Thymus (tissue), 11 donors: ENCODE data around the gene GSDMA. TPM values are rescaled to one million over a fixed set of nuclear protein-coding genes. Genes with fewer than 3 reads are reported as not detected.
"Not testable (repeated sequence)": the region's sequence is repeated elsewhere in the genome, so short reads cannot be mapped to it uniquely, and the experiment has no call there.

Experiments used
- DNase-seq, 9 donors: peaks; one replicate each; pipeline ENCODE4 v3.0.0-alpha.2; 2013; ENCODE audit warnings: low spot score in 9 of 9, low read depth in 6 of 9, missing footprints in 1 of 9
- H3K27ac ChIP-seq, 2 donors: one replicate each; pipeline ENCODE4 v1.5.1; 2013; ENCODE audit warnings: control low read depth in 1 of 2, low read depth in 1 of 2, low read length in 1 of 2, mild to moderate bottlenecking in 1 of 2, moderate library complexity in 1 of 2
- H3K27me3 ChIP-seq, 2 donors: one replicate each; pipeline ENCODE4 v1.5.1; 2013; ENCODE audit warnings: low read length in 1 of 2; ENCODE audit not compliant: control insufficient read depth in 2 of 2, insufficient read depth in 1 of 2
- H3K36me3 ChIP-seq, 2 donors: one replicate each; pipeline ENCODE4 v1.5.1; 2013; ENCODE audit warnings: low read length in 1 of 2, mild to moderate bottlenecking in 1 of 2, moderate library complexity in 1 of 2; ENCODE audit not compliant: control insufficient read depth in 2 of 2, insufficient read depth in 2 of 2
- H3K4me1 ChIP-seq, 2 donors: one replicate each; pipeline ENCODE4 v1.5.1; 2013; ENCODE audit warnings: low read length in 2 of 2; ENCODE audit not compliant: control insufficient read depth in 2 of 2, insufficient read depth in 2 of 2
- H3K4me3 ChIP-seq, 2 donors: one replicate each; pipeline ENCODE4 v1.5.1; 2013; ENCODE audit warnings: low read length in 2 of 2, control low read depth in 1 of 2, mild to moderate bottlenecking in 1 of 2
- H3K9me3 ChIP-seq, 2 donors: one replicate each; pipeline ENCODE4 v1.5.1; 2013; ENCODE audit warnings: low read length in 1 of 2, mild to moderate bottlenecking in 1 of 2; ENCODE audit not compliant: control insufficient read depth in 2 of 2, insufficient read depth in 1 of 2
- WGBS: extraction: QIAGEN DNeasy Blood & Tissue Kit; methylation state at CpG from one replicate; pipeline ENCODE4 v1.1.7; 2013; 5-methylcytosine and 5-hydroxymethylcytosine counted together
- polyA plus RNA-seq: library from polyadenylated mRNA; stranded (reverse); fragments of 200-250 nt; gene quantifications from one replicate; pipeline ENCODE4 v1.2.3, GENCODE V29; 2013
- total RNA-seq: library from RNA; stranded (reverse); fragments of 120-200 nt; gene quantifications from one replicate; pipeline ENCODE4 v1.2.4, GENCODE V29; 2013
- donor health status: healthy.

GSDMA gene
- total and polyA plus RNA-seq, 2 donors, result 0.57 to 1.7 TPM

GRCh38 chr17:39939106-39939505, 23.7 kb upstream of the GSDMA start:
- H3K27me3 ChIP-seq, result no peaks in the 10 kb centered on the region
- H3K4me1 ChIP-seq, result peaks cover 18 to 32% of the 10 kb centered on the region in 2 donors
- H3K27ac ChIP-seq, result no peak overlapping the region
- H3K36me3 ChIP-seq, result no peaks in the 10 kb centered on the region
- no peak overlapping the region for H3K4me3 ChIP-seq
- no peaks in the 10 kb centered on the region for H3K9me3 ChIP-seq
- DNase-seq, result no peak
- 92% methylated on average over 3 of the region's 3 CpGs for WGBS

DNA sequence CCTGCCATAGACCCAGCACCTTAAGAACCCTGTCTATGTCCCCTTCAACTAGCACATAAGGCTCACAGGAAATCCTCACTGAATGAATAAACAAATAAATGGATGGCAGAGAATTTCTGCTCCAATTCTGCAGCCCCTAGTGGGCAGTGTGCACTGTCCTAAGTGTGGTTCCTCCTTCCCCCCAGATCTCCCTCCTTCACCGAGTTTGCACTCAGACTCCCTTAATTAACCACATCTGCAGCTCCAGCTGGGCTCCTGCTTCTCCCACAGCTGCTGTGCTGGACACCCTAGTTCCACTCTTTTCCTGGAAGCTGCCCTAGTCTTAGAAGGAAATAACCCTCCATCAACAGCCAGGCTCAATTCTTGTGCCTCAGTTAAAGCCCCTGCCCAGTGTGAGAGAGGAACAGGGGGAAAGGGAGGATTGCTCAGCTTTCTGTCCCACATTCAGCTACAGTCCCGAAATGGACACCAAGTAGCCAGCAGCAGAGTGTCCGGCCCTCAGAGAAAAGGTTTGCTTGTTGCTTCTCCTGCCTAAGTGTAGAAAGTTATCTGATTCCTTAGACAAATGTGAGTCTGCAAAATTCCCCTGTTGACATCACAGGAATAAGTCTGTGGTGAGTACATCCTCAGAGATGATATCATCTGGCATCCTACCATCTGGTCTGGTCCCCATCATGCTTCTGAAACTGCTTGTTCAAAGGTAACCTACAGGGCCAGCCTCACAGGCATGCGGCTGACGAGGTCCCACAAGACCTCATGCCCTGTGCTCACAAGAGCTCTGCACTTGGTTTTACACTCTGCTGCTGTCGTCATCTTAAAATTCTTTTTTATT, 23.0 kb upstream of the GSDMA start:
- Histone ChIP-seq H3K36me3 (no peaks in the 10 kb centered on the region), H3K27ac (peak overlapping the region in 1 of 2 donors; percentile 78), H3K4me3 (no peak overlapping the region), H3K4me1 (peaks cover 25 to 39% of the 10 kb centered on the region in 2 donors), H3K9me3 (peaks cover 0 to under 1% of the 10 kb centered on the region in 2 donors), H3K27me3 (no peaks in the 10 kb centered on the region)
- WGBS, result 36% methylated on average over 6 of the region's 6 CpGs
- peak in 3 of 9 donors; percentile 54 to 73 (median 61) for DNase-seq

DNA sequence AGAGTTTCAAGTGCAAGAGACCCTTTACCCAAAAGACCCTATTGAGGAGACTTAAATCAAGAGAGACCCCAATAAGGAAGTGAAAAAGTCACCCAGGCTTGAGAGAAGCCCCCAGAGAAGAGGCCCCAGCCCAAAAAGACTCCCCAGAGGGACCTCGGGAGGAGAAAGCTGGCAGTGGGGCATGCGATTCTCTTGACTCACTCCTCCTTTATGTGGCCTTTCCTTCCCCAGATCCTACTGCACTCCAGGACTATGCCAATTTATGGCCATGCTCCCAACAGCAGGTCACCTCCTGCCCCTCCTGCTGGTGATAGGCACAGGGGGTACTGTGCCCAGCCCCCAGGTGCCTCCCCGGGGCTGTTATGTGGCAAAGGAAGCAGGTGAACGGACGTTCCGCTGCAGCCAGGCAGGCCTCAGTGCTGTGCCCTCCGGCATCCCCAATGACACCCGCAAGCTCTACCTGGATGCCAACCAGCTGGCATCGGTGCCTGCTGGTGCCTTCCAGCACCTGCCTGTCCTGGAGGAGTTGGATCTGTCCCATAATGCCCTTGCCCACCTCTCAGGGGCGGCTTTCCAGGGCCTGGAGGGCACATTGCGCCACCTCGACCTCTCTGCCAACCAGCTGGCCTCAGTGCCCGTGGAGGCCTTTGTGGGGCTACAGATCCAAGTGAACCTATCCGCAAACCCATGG, 19.0 kb upstream of the GSDMA start:
- 94% methylated on average over 14 of the region's 14 CpGs for WGBS
- H3K4me1 ChIP-seq, result peaks cover 32 to 71% of the 10 kb centered on the region in 2 donors
- H3K27me3 ChIP-seq, result no peaks in the 10 kb centered on the region
- no peak for DNase-seq
- no peak overlapping the region for H3K27ac ChIP-seq
- H3K36me3 ChIP-seq, result no peaks in the 10 kb centered on the region
- no peak overlapping the region for H3K4me3 ChIP-seq
- H3K9me3 ChIP-seq, result peaks cover 0 to 15% of the 10 kb centered on the region in 2 donors

GRCh38 chr17:39944393-39944711, 18.5 kb upstream of the GSDMA start:
- Histone ChIP-seq H3K36me3 (no peaks in the 10 kb centered on the region), H3K27ac (peak overlapping the region in 1 of 2 donors; percentile 14), H3K4me3 (no peak overlapping the region), H3K27me3 (no peaks in the 10 kb centered on the region), H3K9me3 (peaks cover 0 to 15% of the 10 kb centered on the region in 2 donors), H3K4me1 (peaks cover 32 to 70% of the 10 kb centered on the region in 2 donors)
- no peak for DNase-seq
- WGBS, result 93% methylated on average over 16 of the region's 16 CpGs

DNA sequence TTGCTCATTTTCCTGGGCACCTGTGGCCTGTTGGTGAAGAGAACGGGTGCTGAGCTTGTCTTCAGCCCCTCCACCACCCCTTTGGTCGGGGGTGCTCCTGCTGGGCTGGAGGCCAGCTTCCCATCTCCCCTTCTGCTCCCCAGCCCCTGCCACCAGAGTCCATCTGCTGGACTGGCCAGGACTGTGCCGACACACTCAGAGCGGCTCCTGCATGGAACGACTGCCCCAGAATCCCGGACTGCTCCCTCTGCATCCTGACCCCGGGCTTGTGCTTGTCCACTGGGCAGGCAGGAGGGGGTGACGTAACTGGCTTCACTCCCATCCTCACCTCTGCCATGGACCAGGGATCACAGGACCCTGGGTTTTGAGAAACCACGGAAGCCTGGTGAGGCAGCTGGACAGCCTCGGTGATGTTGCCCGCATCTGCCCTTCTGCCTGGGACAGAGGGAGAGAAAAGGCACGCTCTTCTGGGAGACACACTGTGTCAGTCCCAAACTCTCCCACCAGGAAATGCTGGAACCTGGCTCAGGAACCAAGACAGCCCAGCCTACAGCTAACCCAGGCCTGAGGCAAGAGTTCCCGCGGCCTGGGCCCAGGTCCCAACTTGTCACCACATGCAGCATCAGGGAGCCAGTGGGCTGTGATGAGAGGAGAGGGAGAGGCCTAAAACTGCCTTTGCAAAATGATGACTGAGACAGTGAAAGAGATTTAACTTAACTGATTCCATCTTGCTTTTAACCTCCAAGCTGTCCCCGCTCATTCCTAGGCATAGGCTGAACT, 16.1 kb upstream of the GSDMA start:
- Histone ChIP-seq H3K4me1 (peaks cover 19 to 63% of the 10 kb centered on the region in 2 donors), H3K36me3 (no peaks in the 10 kb centered on the region), H3K27me3 (no peaks in the 10 kb centered on the region), H3K9me3 (peaks cover 0 to 15% of the 10 kb centered on the region in 2 donors), H3K27ac (no peak overlapping the region), H3K4me3 (no peak overlapping the region)
- 90% methylated on average over 15 of the region's 15 CpGs for WGBS
- no peak for DNase-seq

DNA sequence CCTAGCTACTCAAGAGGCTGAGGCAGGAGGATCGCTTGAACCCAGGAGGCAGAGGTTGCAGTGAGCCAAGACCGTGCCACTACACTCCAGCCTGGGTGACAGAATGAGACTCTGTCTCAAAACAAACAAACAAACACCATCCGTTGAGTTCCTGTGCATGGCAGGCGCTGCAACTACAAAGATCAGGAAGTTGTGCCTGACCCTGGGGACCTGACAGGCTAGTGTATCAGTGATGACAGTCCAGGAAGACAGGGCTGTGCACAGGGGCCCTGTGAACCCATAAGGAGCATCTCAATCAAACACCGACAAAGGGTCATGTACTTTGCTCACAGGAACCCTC, 14.3 kb upstream of the GSDMA start:
- not testable (repeated sequence) for H3K4me3 ChIP-seq, H3K36me3 ChIP-seq, H3K27me3 ChIP-seq
- 77% methylated on average over 5 of the region's 5 CpGs for WGBS
- Histone ChIP-seq H3K4me1 (peaks cover 23 to 73% of the 10 kb centered on the region in 2 donors), H3K27ac (peak overlapping the region; percentile 20 to 79), H3K9me3 (peaks cover 0 to 15% of the 10 kb centered on the region in 2 donors)
- DNase-seq, result peak in 1 of 9 donors; percentile 65

- H3K27ac ChIP-seq, result peak overlapping the region in 1 of 2 donors; percentile 79
- WGBS, result 96% methylated on average over 2 of the region's 2 CpGs
- no peaks in the 10 kb centered on the region for H3K36me3 ChIP-seq
- H3K4me3 ChIP-seq, result no peak overlapping the region
- peaks cover 19 to 72% of the 10 kb centered on the region in 2 donors for H3K4me1 ChIP-seq
- H3K9me3 ChIP-seq, result peaks cover 0 to 15% of the 10 kb centered on the region in 2 donors
- no peaks in the 10 kb centered on the region for H3K27me3 ChIP-seq
- DNase-seq, result no peak
Measured at GRCh38 chr17:39949028-39949427, 13.8 kb upstream of the GSDMA start.

GRCh38 chr17:39950871-39951348, 11.9 kb upstream of the GSDMA start:
- Histone ChIP-seq H3K4me1 (peaks cover 10 to 53% of the 10 kb centered on the region in 2 donors), H3K27me3 (no peaks in the 10 kb centered on the region), H3K27ac (no peak overlapping the region), H3K9me3 (peaks cover 0 to 6% of the 10 kb centered on the region in 2 donors), H3K4me3 (no peak overlapping the region), H3K36me3 (no peaks in the 10 kb centered on the region)
- DNase-seq, result no peak
- WGBS, result 88% methylated on average over 5 of the region's 5 CpGs
